Measurements from ENCODE around the gene AOPEP.
A peak's percentile ranks its signal among the peaks of the same experiment; 100 is the strongest.

The AOPEP gene

GRCh38 chr9:95036676-95037075 lies 310.2 kb downstream of the AOPEP start:
- no peak for DNase-seq (ENCODE audit: low read depth in 2 of 2)

GRCh38 chr9:95037789-95038521 lies 311.5 kb downstream of the AOPEP start:
- DNase-seq (ENCODE audit: low read depth in 2 of 2) = no peak

- DNase-seq (ENCODE audit: low read depth in 2 of 2) = no peak
Observed at GRCh38 chr9:95038666-95039065, 312.2 kb downstream of the AOPEP start.

GRCh38 chr9:95040106-95040505 lies 313.6 kb downstream of the AOPEP start:
- no peak for DNase-seq (ENCODE audit: low read depth in 2 of 2)

DNA sequence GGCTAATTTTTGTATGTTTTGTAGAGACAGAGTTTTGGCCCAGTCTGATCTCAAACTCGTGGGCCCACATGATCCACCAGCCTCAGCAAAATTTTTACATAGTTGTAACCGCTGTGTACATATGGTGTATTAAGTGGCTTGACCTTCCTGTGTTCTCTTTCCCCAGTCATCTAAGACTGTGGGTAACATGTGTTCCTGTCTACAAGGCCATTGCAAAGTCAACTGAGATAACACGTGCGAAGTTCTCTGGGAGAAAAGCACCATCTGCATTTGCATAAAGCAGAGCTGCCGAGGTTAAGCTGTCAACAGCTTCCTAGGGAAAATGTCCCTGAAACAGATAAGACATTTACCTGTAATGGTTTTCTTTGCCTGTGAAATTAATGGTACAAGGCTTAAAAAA lies 317.3 kb downstream of the AOPEP start:
- DNase-seq (ENCODE audit: low read depth in 2 of 2) = no peak

GRCh38 chr9:95044731-95045508 lies 318.4 kb downstream of the AOPEP start:
- DNase-seq (ENCODE audit: low read depth in 2 of 2) = no peak

DNA sequence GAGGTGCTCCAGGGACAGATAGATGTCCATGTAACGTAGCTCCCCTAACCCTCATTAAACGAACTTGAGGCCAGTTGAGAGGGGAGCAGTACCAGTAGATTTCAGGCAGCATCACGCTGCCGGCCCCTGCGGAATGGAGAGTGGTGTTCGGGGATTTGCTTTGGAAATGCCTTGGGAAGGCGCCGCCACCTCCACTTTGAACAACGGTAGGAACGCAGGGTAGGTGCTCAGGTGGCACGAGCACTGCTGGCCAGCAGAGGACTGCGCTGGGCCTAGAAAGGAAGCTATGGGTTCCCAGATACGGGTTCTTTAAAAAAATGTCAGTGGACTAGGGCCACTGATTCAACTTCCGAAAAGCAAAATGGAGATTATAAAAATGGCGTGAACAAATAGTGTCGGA lies 319.3 kb downstream of the AOPEP start:
- DNase-seq (ENCODE audit: low read depth in 2 of 2) = no peak

DNA sequence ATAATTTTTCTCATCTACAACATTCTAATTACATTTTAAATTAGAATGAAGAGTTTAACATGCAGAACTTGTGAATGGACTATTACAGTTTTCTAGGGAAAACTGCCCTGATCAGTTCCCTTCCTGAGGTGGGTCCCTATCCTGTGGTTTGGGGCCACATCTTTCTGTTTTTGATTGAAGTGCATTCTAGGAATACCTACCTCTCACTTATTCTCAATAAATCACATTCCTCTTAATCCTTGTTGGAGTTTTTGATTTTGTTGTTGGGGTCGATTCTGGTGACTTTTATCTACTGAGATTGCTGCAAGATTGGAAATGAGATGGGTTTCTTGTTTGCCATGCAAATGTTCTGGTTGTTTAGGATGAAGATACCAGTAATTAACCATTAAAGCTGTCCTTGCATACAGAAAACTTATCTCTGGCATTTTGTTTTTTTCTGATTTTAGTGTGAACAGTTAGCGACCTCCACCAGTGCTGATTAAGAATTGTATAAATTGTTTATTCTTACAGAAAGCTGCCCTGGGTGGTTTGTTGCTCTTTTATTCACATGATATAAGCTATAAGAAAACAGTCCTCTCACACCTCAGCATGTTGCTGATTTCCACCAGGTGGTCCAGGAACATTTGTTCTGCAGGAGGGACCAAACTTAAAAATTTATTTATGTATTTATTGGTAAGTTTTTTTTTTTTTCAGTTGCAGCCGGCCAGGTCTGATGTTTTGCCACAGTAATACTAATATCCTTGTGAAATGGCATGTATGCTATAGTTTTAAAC lies 321.1 kb downstream of the AOPEP start:
- DNase-seq (ENCODE audit: low read depth in 2 of 2) = no peak

DNA sequence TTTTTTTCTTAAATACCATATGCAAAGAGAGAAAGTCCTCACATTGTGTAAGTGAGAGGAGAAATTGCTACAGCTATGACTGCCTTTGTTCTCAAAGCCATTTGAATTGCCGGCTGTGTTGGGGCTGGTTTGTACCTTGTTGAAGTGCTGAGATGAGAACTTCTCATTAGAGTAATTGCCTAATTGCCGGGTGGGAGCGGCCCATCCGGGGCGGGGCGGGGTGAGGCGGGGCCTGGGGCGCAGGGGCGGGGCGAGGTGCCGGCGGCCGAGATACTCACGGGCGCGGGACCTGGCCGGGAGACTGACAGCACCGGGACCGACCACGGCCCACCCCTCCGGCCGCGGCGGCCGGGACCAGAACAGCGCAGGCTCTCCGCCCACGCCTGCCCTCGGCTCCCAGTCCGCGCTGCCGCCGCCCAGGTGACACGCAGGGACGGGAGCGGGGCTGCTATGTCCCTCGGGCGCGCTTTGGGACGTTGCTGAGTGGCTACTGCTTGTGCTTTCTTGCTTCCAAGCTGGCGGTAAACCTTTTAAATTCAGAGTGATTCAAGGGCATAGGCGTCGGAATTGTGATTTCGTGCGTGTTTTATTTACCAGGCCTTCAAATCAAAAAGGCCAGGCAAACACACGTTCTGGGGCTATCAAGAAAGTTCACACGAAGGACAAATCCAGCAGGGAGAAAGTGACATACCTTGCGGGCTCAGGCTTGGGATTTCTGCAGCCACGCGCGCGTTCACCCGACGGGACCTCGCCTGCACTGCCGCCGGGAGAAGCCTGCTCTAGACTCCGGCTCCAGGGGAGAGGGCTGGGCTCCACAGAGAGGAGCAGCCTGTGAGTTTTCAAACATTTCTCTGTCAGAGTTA lies 322.0 kb downstream of the AOPEP start:
- peak in 1 of 2 donors; percentile 40 for DNase-seq (ENCODE audit: low read depth in 2 of 2)

- DNase-seq (ENCODE audit: low read depth in 2 of 2) = no peak
Observed at GRCh38 chr9:95049761-95050160, 323.3 kb downstream of the AOPEP start.

DNA sequence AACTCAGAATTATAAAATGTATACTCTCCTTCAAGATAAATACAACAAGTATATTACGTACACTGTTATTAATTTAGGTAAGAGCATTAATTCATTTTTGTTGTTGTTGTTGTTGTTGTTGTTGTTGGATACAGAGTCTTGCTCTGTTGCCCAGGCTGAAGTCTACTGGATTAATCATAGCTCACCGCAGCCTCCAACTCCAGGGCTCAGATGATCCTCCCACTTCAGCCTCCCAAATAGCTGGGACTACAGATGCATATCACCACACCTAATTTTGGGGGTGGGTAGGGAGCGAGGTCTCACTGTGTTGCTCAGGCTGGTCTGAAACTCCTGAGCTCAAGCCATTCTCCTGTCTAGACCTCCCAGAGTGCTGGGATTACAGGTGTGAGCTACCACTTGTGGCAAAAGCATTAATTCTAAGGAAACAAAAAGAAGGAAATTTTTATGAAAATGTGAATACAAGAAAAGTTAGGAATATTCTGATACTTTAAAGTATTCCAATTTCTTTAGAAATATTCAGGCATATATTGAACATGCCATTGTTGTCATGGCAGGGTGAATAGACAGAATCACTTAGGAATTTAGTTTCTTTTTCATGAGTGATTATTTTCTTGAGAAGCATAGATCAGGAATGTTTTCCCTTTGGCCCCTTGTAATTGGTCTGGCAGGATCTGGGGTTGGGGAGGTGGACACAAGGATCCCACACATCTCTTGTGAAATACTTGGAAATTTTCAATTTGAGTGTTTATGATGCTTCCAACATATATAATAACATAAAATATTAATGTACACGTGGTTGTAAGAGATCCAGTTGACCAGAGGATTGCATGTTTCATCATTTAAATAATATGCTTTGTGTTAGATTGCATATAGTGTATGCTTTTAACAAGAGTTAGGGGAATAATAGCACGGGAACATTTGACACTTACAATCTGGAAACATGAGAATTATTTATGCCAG lies 327.4 kb downstream of the AOPEP start:
- no peak for DNase-seq (ENCODE audit: low read depth in 2 of 2)

- DNase-seq (ENCODE audit: low read depth in 2 of 2) = no peak
Observed at GRCh38 chr9:95055334-95055850, 328.9 kb downstream of the AOPEP start.

DNA sequence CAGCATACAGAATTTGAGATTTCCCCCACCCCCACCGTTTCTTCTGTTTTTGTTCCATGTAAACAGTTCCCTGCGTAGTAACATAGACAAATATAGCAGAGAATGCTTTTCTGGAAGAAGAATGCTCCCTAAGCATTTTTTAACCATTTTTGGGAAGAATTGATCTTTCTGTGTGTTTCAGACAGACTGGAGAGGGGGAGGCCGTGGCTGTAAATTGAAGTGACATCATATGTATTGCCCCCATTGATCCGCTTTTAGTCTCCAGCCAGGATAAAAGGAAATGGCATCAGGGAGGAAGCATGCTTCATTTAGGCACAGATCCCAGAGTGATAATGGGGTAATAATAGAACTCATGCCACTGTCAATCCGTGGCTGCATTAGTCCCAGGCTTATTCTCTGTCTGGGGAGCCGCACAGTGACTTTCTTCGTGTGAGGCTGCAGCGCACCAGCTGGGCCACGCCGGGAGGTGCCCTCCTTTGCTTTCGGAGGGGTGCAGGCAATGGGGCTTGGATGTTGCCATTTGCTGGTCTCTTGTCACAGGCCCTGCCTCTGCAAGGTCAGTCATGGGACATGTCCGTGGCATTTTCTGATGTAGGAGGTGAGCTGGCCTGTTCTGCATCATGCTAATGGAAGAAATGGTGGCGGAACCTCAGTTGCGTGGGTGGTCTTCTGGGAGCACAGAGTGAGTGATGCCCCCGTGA lies 329.5 kb downstream of the AOPEP start:
- DNase-seq (ENCODE audit: low read depth in 2 of 2) = no peak

GRCh38 chr9:95057101-95057500 lies 330.6 kb downstream of the AOPEP start:
- no peak for DNase-seq (ENCODE audit: low read depth in 2 of 2)

GRCh38 chr9:95058121-95058785 lies 331.8 kb downstream of the AOPEP start:
- DNase-seq (ENCODE audit: low read depth in 2 of 2) = no peak

GRCh38 chr9:95058795-95059386 lies 332.4 kb downstream of the AOPEP start:
- DNase-seq (ENCODE audit: low read depth in 2 of 2) = no peak

DNA sequence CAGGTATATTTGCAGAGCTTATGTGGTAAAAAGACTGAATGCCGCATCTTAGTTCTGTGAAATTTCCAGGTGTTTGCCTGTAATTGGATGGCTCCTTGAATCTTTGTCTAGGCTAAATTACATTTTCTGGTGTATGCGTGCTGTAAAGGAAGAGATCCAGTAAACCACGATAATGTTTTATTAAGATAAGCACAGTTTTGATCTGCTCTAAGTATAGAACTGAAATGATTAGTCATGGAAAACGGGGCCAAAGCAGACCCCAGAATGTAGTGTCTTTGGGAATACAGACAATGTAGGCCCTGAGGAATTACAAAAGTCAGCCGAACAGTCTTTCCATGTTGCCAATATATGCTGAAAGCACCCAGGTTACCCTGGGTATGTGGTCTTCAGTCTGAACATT lies 333.7 kb downstream of the AOPEP start:
- DNase-seq (ENCODE audit: low read depth in 2 of 2) = no peak

- DNase-seq (ENCODE audit: low read depth in 2 of 2) = no peak
Observed at GRCh38 chr9:95060916-95061315, 334.4 kb downstream of the AOPEP start.

Data from stimulated activated CD4-positive, alpha-beta T cell treated with anti-CD3 and anti-CD28 coated beads, Interleukin-1b, Interleukin-23, amount 100 ng/mL, for 1 hour (primary cell).